Liver (tissue), 9 donors: ENCODE measurements around the gene AHRR. TPM values are rescaled to one million over a fixed set of nuclear protein-coding genes. Genes with fewer than 3 reads are reported as not detected.

Source experiments
- DNase-seq: peaks from one replicate; pipeline ENCODE4 v3.0.0-alpha.2; 2017; ENCODE audit warnings: low spot score
- H3K27ac ChIP-seq, 2 donors: one replicate each; pipeline ENCODE4 v1.7.0; 2013; ENCODE audit warnings: inconsistent platforms in 2 of 2, low read length in 2 of 2, control low read depth in 1 of 2, low read depth in 1 of 2, mild to moderate bottlenecking in 1 of 2
- H3K27me3 ChIP-seq, 4 donors: one replicate each; pipeline versions ENCODE4 v1.6.1 to v1.7.0; 2013; ENCODE audit warnings: low read length in 3 of 4, inconsistent platforms in 1 of 4, mild to moderate bottlenecking in 1 of 4, moderate library complexity in 1 of 4; ENCODE audit not compliant: control insufficient read depth in 4 of 4, insufficient read depth in 4 of 4
- H3K36me3 ChIP-seq, 4 donors: one replicate each; pipeline versions ENCODE4 v1.6.1 to v1.7.0; 2013; ENCODE audit warnings: low read length in 3 of 4, mild to moderate bottlenecking in 3 of 4, low read depth in 1 of 4, moderate library complexity in 1 of 4; ENCODE audit not compliant: control insufficient read depth in 4 of 4, insufficient read depth in 3 of 4
- H3K4me1 ChIP-seq, 4 donors: one replicate each; pipeline versions ENCODE4 v1.6.1 to v1.7.0; 2013; ENCODE audit warnings: low read length in 3 of 4, mild to moderate bottlenecking in 3 of 4, moderate library complexity in 1 of 4; ENCODE audit not compliant: control insufficient read depth in 4 of 4, insufficient read depth in 4 of 4
- H3K4me3 ChIP-seq, 3 donors: one replicate each; pipeline versions ENCODE4 v1.6.1 to v1.7.0; 2013; ENCODE audit warnings: low read length in 3 of 3, control low read depth in 1 of 3, low read depth in 1 of 3, mild to moderate bottlenecking in 1 of 3
- H3K9ac ChIP-seq, 2 donors: one replicate each; pipeline ENCODE4 v1.7.0; 2013; ENCODE audit warnings: low read length in 2 of 2, mild to moderate bottlenecking in 2 of 2, moderate library complexity in 2 of 2, control low read depth in 1 of 2, low read depth in 1 of 2
- H3K9me3 ChIP-seq, 4 donors: one replicate each; pipeline versions ENCODE4 v1.6.1 to v1.7.0; 2013; ENCODE audit warnings: low read length in 3 of 4; ENCODE audit not compliant: control insufficient read depth in 4 of 4
- ATF3 ChIP-seq: IDR thresholded peaks from 2 replicates; pipeline ENCODE4 v1.6.1; 2016; ENCODE audit warnings: antibody characterized with exemption
- CTCF ChIP-seq: fragments of 150-350 bp; IDR thresholded peaks from 2 replicates; pipeline ENCODE4 v1.5.1; 2017; ENCODE audit warnings: improper control_type of control experiment, low read depth, low read length; ENCODE audit not compliant: missing input control
- EGR1 ChIP-seq, 2 donors: IDR thresholded peaks; 2 replicates each; pipeline ENCODE4 v1.6.1; 2016 to 2018; ENCODE audit warnings: antibody characterized with exemption in 2 of 2, low read depth in 2 of 2
- FOXA1 ChIP-seq: IDR thresholded peaks from 2 replicates; pipeline ENCODE4 v1.6.1; 2016; ENCODE audit warnings: antibody characterized with exemption
- FOXA2 ChIP-seq: IDR thresholded peaks from 2 replicates; pipeline ENCODE4 v1.6.1; 2016; ENCODE audit warnings: antibody characterized with exemption
- GABPA ChIP-seq, 2 donors: IDR thresholded peaks in 1 of 2; conservative IDR thresholded peaks in 1 of 2; 2 replicates each; pipeline ENCODE4 v1.6.1; 2016; ENCODE audit warnings: antibody characterized with exemption in 2 of 2, mild to moderate bottlenecking in 1 of 2, moderate library complexity in 1 of 2
- HNF4A ChIP-seq, 2 donors: conservative IDR thresholded peaks; 2 replicates each; pipeline ENCODE4 v1.6.1; 2016; ENCODE audit warnings: antibody characterized with exemption in 2 of 2, mild to moderate bottlenecking in 2 of 2
- HNF4G ChIP-seq: IDR thresholded peaks from 2 replicates; pipeline ENCODE4 v1.6.1; 2016; ENCODE audit warnings: antibody characterized with exemption
- JUND ChIP-seq, 2 donors: IDR thresholded peaks; 2 replicates each; pipeline ENCODE4 v1.6.1; 2016; ENCODE audit warnings: antibody characterized with exemption in 2 of 2
- MAX ChIP-seq: IDR thresholded peaks from 2 replicates; pipeline ENCODE4 v1.6.1; 2016; ENCODE audit warnings: antibody characterized with exemption
- NR2F2 ChIP-seq: IDR thresholded peaks from 2 replicates; pipeline ENCODE4 v1.6.1; 2016; ENCODE audit warnings: antibody characterized with exemption
- RAD21 ChIP-seq, 2 donors: IDR thresholded peaks; 2 replicates each; pipeline ENCODE4 v1.6.1; 2016; ENCODE audit warnings: antibody characterized with exemption in 2 of 2, mild to moderate bottlenecking in 2 of 2
- RXRA ChIP-seq, 2 donors: IDR thresholded peaks; 2 replicates each; pipeline ENCODE4 v1.6.1; 2017 to 2018; ENCODE audit warnings: antibody characterized with exemption in 2 of 2, mild to moderate bottlenecking in 1 of 2
- SP1 ChIP-seq: IDR thresholded peaks from 2 replicates; pipeline ENCODE4 v1.6.1; 2018; ENCODE audit warnings: antibody characterized with exemption, mild to moderate bottlenecking
- YY1 ChIP-seq: IDR thresholded peaks from 2 replicates; pipeline ENCODE4 v1.6.1; 2016; ENCODE audit warnings: antibody characterized with exemption, mild to moderate bottlenecking
- ZBTB33 ChIP-seq: IDR thresholded peaks from 2 replicates; pipeline ENCODE4 v1.6.1; 2016; ENCODE audit warnings: antibody characterized with exemption
- WGBS: extraction: QIAGEN DNeasy Blood & Tissue Kit; methylation state at CpG from one replicate; pipeline ENCODE4 v1.1.7; 2013; 5-methylcytosine and 5-hydroxymethylcytosine counted together
- polyA plus RNA-seq, 2 donors: library from polyadenylated mRNA; stranded (reverse) in 1 of 2; unstranded in 1 of 2; fragments of 200-250 nt in 1 of 2; fragments of >200 nt in 1 of 2; fragmentation: Nextera tagmentation in 1 of 2; extraction: Ambion mirVana in 1 of 2; gene quantifications; one replicate each; pipeline versions ENCODE4 v1.2.1 to v1.2.3, GENCODE V29; 2013 to 2015
- total RNA-seq, 2 donors: library from RNA; depleted of rRNA; stranded (reverse); fragments of >200 nt; gene quantifications; one replicate each; pipeline ENCODE4 v1.2.3, GENCODE V29; 2014
- TF ChIP-seq, protein P1 (sequence below): IDR thresholded peaks from 2 replicates; pipeline ENCODE4 v1.6.1; 2016; ENCODE audit warnings: antibody characterized with exemption, mild to moderate bottlenecking
- donor health status: healthy.
- donor health status: healthy.
- donor health status: healthy.
- donor health status: healthy.
- donor health status: healthy.

The AHRR gene
- total and polyA plus RNA-seq, 4 donors = 0.15 to 0.47 (median 0.24) TPM

DNA sequence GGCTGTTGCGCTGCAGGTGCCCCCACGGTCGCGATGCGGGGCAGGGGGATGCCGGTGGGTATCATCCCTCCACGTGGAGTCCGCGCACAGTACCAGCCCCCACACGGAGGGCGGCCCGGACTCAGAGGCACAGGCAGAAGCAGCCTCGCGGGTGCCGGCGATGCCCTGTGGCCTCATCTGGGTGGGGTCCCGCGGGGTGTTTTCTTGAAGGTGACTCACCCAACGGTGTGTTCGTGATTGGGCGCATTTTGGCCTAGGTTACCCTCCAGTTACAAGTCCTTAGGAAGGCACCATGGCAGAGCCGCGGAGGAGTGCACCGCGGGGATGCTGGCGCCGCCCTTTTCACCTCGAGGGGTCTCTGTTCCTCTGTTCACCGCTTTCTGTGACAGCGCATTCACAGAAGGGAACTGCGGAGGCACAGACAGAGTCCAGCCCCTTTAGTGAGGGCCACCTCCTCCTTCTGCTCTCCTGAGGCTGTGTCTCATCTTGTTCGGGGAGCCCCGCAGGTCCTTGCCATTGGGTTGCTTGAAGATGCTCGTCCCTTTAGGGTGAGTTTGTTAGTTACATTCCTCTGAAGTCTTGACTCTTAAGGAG lies 99.9 kb downstream of the AHRR start:
- Histone ChIP-seq H3K4me3 (no peak overlapping the region), H3K27ac (no peak overlapping the region), H3K27me3 (no peaks in the 10 kb centered on the region), H3K9me3 (no peaks in the 10 kb centered on the region), H3K9ac (no peak overlapping the region), H3K4me1 (no peaks in the 10 kb centered on the region), H3K36me3 (peaks cover 0 to 1% (median 0%) of the 10 kb centered on the region in 4 donors)
- 88% methylated on average over 34 of the region's 34 CpGs for WGBS
- DNase-seq = no peak
- no peak for TF ChIP-seq YY1

DNA sequence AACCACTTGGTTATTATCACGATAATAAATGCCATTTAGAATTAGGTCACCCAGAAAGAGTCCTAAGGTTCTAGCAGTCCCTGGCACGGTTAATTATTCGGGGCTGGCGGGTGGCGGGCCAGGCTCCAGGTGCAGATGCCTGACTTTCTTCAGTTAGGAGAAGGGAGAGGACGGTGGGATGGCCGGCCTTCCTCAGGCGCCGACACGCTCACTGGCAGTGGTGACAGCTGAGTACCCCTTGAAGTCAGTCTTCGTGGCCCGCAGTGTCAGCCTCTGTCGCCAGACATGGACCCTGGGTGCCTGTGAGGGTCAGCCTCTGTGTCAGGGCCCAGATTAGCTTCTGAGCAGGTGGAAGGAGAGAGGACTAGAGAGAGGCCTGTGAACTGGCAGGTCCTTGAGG lies 100.4 kb downstream of the AHRR start:
- Histone ChIP-seq H3K27me3 (no peaks in the 10 kb centered on the region), H3K9ac (no peak overlapping the region), H3K27ac (no peak overlapping the region), H3K9me3 (no peaks in the 10 kb centered on the region), H3K36me3 (peaks cover 0 to 1% (median 0%) of the 10 kb centered on the region in 4 donors), H3K4me1 (no peaks in the 10 kb centered on the region), H3K4me3 (no peak overlapping the region)
- WGBS = 95% methylated on average over 13 of the region's 13 CpGs
- TF ChIP-seq ZBTB33 = no peak
- TF ChIP-seq MAX = no peak
- no peak for TF ChIP-seq JUND (IDR thresholded peaks at IDR 0.05)
- no peak for TF ChIP-seq GABPA (IDR thresholded peaks at IDR 0.05 in 1 of 2, conservative IDR thresholded peaks at IDR 0.05 in 1 of 2)
- no peak for TF ChIP-seq NR2F2
- TF ChIP-seq CTCF = no peak
- no peak for TF ChIP-seq HNF4A (conservative IDR thresholded peaks at IDR 0.05)
- TF ChIP-seq SP1 = no peak
- TF ChIP-seq YY1 = no peak
- no peak for TF ChIP-seq EGR1 (IDR thresholded peaks at IDR 0.05; ENCODE audit: low read depth in 2 of 2)
- no peak for TF ChIP-seq HNF4G
- TF ChIP-seq ATF3 = no peak
- TF ChIP-seq, protein P1, sequence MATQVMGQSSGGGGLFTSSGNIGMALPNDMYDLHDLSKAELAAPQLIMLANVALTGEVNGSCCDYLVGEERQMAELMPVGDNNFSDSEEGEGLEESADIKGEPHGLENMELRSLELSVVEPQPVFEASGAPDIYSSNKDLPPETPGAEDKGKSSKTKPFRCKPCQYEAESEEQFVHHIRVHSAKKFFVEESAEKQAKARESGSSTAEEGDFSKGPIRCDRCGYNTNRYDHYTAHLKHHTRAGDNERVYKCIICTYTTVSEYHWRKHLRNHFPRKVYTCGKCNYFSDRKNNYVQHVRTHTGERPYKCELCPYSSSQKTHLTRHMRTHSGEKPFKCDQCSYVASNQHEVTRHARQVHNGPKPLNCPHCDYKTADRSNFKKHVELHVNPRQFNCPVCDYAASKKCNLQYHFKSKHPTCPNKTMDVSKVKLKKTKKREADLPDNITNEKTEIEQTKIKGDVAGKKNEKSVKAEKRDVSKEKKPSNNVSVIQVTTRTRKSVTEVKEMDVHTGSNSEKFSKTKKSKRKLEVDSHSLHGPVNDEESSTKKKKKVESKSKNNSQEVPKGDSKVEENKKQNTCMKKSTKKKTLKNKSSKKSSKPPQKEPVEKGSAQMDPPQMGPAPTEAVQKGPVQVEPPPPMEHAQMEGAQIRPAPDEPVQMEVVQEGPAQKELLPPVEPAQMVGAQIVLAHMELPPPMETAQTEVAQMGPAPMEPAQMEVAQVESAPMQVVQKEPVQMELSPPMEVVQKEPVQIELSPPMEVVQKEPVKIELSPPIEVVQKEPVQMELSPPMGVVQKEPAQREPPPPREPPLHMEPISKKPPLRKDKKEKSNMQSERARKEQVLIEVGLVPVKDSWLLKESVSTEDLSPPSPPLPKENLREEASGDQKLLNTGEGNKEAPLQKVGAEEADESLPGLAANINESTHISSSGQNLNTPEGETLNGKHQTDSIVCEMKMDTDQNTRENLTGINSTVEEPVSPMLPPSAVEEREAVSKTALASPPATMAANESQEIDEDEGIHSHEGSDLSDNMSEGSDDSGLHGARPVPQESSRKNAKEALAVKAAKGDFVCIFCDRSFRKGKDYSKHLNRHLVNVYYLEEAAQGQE = no peak
- no peak for TF ChIP-seq RAD21 (IDR thresholded peaks at IDR 0.05)
- no peak for TF ChIP-seq FOXA2
- TF ChIP-seq RXRA (IDR thresholded peaks at IDR 0.05) = no peak
- no peak for TF ChIP-seq FOXA1
- no peak for DNase-seq
